Neural crest cell (in vitro differentiated cells): Measurements from ENCODE around the gene TPRN. TPM values are rescaled to one million over a fixed set of nuclear protein-coding genes. Genes with fewer than 3 reads are reported as not detected.

Experiments
- DNase-seq: peaks from one replicate; pipeline ENCODE4 v3.0.0; 2021; ENCODE audit warnings: low read depth, mixed read lengths, low spot score
- H3K27ac Mint-ChIP-seq: one replicate; pipeline ENCODE4 v1.8.0; 2021; ENCODE audit warnings: mild to moderate bottlenecking, mixed read lengths; ENCODE audit not compliant: unreplicated experiment
- H3K27me3 Mint-ChIP-seq: 2 replicates; pipeline ENCODE4 v1.8.0; 2021; ENCODE audit warnings: low read depth, mild to moderate bottlenecking, mixed read lengths
- H3K36me3 Mint-ChIP-seq: 2 replicates; pipeline ENCODE4 v1.8.0; 2021; ENCODE audit warnings: low read depth, mild to moderate bottlenecking, mixed read lengths
- H3K4me1 Mint-ChIP-seq: 2 replicates; pipeline ENCODE4 v1.8.0; 2021; ENCODE audit warnings: mixed read lengths
- H3K4me3 Mint-ChIP-seq: one replicate; pipeline ENCODE4 v1.8.0; 2021; ENCODE audit warnings: mild to moderate bottlenecking, mixed read lengths
- H3K9me3 Mint-ChIP-seq: 2 replicates; pipeline ENCODE4 v1.8.0; 2021; ENCODE audit warnings: mixed read lengths
- CTCF ChIP-seq: fragments of 200-600 bp; sonication (generic); conservative IDR thresholded peaks from 2 replicates; pipeline ENCODE4 v1.5.0; 2021; ENCODE audit warnings: antibody characterized with exemption, mild to moderate bottlenecking
- total RNA-seq: library from RNA; stranded (reverse); gene quantifications from 2 replicates; pipeline ENCODE4 v1.2.1, GENCODE V29; 2021

TPRN gene
- total RNA-seq, 1 donor from 2014 or later, result 25.1 TPM

- H3K4me3 Mint-ChIP-seq, result no peak overlapping the region
- peaks cover 45% of the 10 kb centered on the region for H3K27me3 Mint-ChIP-seq
- no peaks in the 10 kb centered on the region for H3K36me3 Mint-ChIP-seq
- no peaks in the 10 kb centered on the region for H3K4me1 Mint-ChIP-seq
- no peak for DNase-seq
- no peaks in the 10 kb centered on the region for H3K9me3 Mint-ChIP-seq
- H3K27ac Mint-ChIP-seq, result no peak overlapping the region
- no peak for TF ChIP-seq CTCF
These were observed 52.8 kb downstream of the TPRN start for GRCh38 chr9:137147793-137148160.

- Mint-ChIP-seq H3K36me3 (no peaks in the 10 kb centered on the region), H3K4me3 (no peak overlapping the region), H3K9me3 (no peaks in the 10 kb centered on the region), H3K27ac (no peak overlapping the region), H3K27me3 (peaks cover 51% of the 10 kb centered on the region), H3K4me1 (no peaks in the 10 kb centered on the region)
- no peak for DNase-seq
- no peak for TF ChIP-seq CTCF
These were observed 53.3 kb downstream of the TPRN start for GRCh38 chr9:137147091-137147792.

- no peak for DNase-seq
- Mint-ChIP-seq H3K36me3 (no peaks in the 10 kb centered on the region), H3K4me1 (no peaks in the 10 kb centered on the region)
These were observed 54.0 kb downstream of the TPRN start for GRCh38 chr9:137146527-137146918.

GRCh38 chr9:137145731-137146526 lies 54.6 kb downstream of the TPRN start:
- peaks cover 61% of the 10 kb centered on the region for H3K27me3 Mint-ChIP-seq

More at GRCh38 chr9:137146527-137146918, 54.0 kb downstream of the TPRN start:
- TF ChIP-seq CTCF, result no peak
- no peak overlapping the region for H3K27ac Mint-ChIP-seq
- peaks cover 55% of the 10 kb centered on the region for H3K27me3 Mint-ChIP-seq
- no peaks in the 10 kb centered on the region for H3K9me3 Mint-ChIP-seq
- no peak overlapping the region for H3K4me3 Mint-ChIP-seq

GRCh38 chr9:137143459-137143858 lies 57.1 kb downstream of the TPRN start:
- TF ChIP-seq CTCF, result no peak
- DNase-seq, result no peak
- Mint-ChIP-seq H3K4me3 (no peak overlapping the region), H3K9me3 (no peaks in the 10 kb centered on the region), H3K4me1 (no peaks in the 10 kb centered on the region), H3K27ac (no peak overlapping the region), H3K27me3 (peaks cover 75% of the 10 kb centered on the region), H3K36me3 (no peaks in the 10 kb centered on the region)

More at GRCh38 chr9:137145731-137146526, 54.6 kb downstream of the TPRN start:
- H3K4me3 Mint-ChIP-seq, result no peak overlapping the region
- H3K9me3 Mint-ChIP-seq, result no peaks in the 10 kb centered on the region
- no peak for DNase-seq
- H3K27ac Mint-ChIP-seq, result no peak overlapping the region
- H3K4me1 Mint-ChIP-seq, result no peaks in the 10 kb centered on the region
- no peak for TF ChIP-seq CTCF
- H3K36me3 Mint-ChIP-seq, result no peaks in the 10 kb centered on the region
